Cortex of kidney (tissue), 1 donor: ENCODE results near the gene TAPBPL.
"Not testable (repeated sequence)": the region's sequence is repeated elsewhere in the genome, so short reads cannot be mapped to it uniquely, and the experiment has no call there.

ENCODE experiments used
- DNase-seq: peaks from one replicate; lab custom pipeline; 2025; lab: John Stamatoyannopoulos, UW

TAPBPL gene

GRCh38 chr12:6451348-6452244 is at the start of gene TAPBPL:
TSS of gene TAPBPL (plus strand) at chr12:6452042. CDS start at chr12:6452249, 207 bp downstream.
- DNase-seq = no peak

- no peak for DNase-seq
These were observed 47.5 kb upstream of the TAPBPL start for GRCh38 chr12:6404390-6404789.

GRCh38 chr12:6405963-6406362 is 45.9 kb upstream of the TAPBPL start:
- no peak for DNase-seq

GRCh38 chr12:6407236-6407954 is 44.4 kb upstream of the TAPBPL start:
- DNase-seq = no peak

- DNase-seq = no peak
These were observed 35.2 kb upstream of the TAPBPL start for GRCh38 chr12:6416596-6416995.

- no peak for DNase-seq
These were observed 33.0 kb upstream of the TAPBPL start for GRCh38 chr12:6418796-6419195.

- no peak for DNase-seq
These were observed 31.5 kb upstream of the TAPBPL start for GRCh38 chr12:6420364-6420763.

- DNase-seq = no peak
These were observed 28.4 kb upstream of the TAPBPL start for GRCh38 chr12:6423267-6424007.

GRCh38 chr12:6424008-6424347 is 27.9 kb upstream of the TAPBPL start:
- DNase-seq = no peak

- DNase-seq = no peak
These were observed 27.0 kb upstream of the TAPBPL start for GRCh38 chr12:6424866-6425265.

- no peak for DNase-seq
These were observed 26.0 kb upstream of the TAPBPL start for GRCh38 chr12:6425590-6426531.

- no peak for DNase-seq
These were observed 24.8 kb upstream of the TAPBPL start for GRCh38 chr12:6426882-6427671.

- DNase-seq = not testable (repeated sequence)
These were observed 24.0 kb upstream of the TAPBPL start for GRCh38 chr12:6427796-6428195.

- DNase-seq = no peak
These were observed 23.5 kb upstream of the TAPBPL start for GRCh38 chr12:6428326-6428725.

GRCh38 chr12:6430124-6430989 is 21.5 kb upstream of the TAPBPL start:
- DNase-seq = no peak

- DNase-seq = no peak
These were observed 18.9 kb upstream of the TAPBPL start for GRCh38 chr12:6432991-6433390.

GRCh38 chr12:6434205-6435140 is 17.4 kb upstream of the TAPBPL start:
- DNase-seq = no peak

GRCh38 chr12:6435961-6436715 is 15.7 kb upstream of the TAPBPL start:
- DNase-seq = no peak
